GM12878 (cell line): Measurements from ENCODE around the gene DHX30. TPM values are rescaled to one million over a fixed set of nuclear protein-coding genes. Genes with fewer than 3 reads are reported as not detected.

Experiments used
- ATAC-seq: fragments of 200-7000 bp; cut with Tn5 transposase; 3 replicates; pipeline ENCODE4 v1.9.1; 2020; ENCODE audit warnings: mild to moderate bottlenecking, moderate library complexity
- BruUV-seq: library from RNA; stranded (reverse); fragments of 400-500 nt; replicated peaks from 2 replicates; lab custom pipeline; 2021; lab: Mats Ljungman, UMichigan
- CTCF ChIA-PET: fragments of 300-600 bp; sonication (Branson Sonifier 250); formaldehyde crosslinking; extraction: SDS; loops from one replicate; lab custom pipeline; 2021; ENCODE audit warnings: inconsistent platforms; lab: Yijun Ruan, JAX
- POLR2A ChIA-PET: fragments of 350-600 bp; formaldehyde crosslinking; extraction: SDS; loops from one replicate; lab custom pipeline; 2021; ENCODE audit warnings: inconsistent platforms; lab: Charles Lee
- RAD21 ChIA-PET: fragments of 300-600 bp; sonication (Branson Sonifier 250); formaldehyde crosslinking; loops from one replicate; lab custom pipeline; 2023; ENCODE audit warnings: antibody characterized with exemption; ENCODE audit not compliant: unreplicated experiment; lab: Charles Lee
- SMC1A ChIA-PET: fragments of 300-600 bp; sonication (Branson Sonifier 250); formaldehyde crosslinking; loops from one replicate; lab custom pipeline; 2023; ENCODE audit not compliant: unreplicated experiment, uncharacterized antibody; lab: Charles Lee
- DNase-seq: peaks from one replicate; pipeline ENCODE4 v3.0.0-alpha.2; 2011; ENCODE audit warnings: low read depth, low spot score
- FAIRE-seq: peaks from 3 replicates; lab custom pipeline; 2011; peaks lifted over from hg19 to GRCh38; lab: Jason Lieb, UNC
- H2AFZ ChIP-seq: 2 replicates; pipeline ENCODE4 v1.6.0; 2011; ENCODE audit warnings: low read depth, low read length, control low read depth; ENCODE audit not compliant: control insufficient read depth
- H3K27ac ChIP-seq: 2 replicates; pipeline ENCODE4 v1.5.1; 2011; ENCODE audit warnings: control low read depth; ENCODE audit not compliant: control insufficient read depth, insufficient read depth
- H3K27me3 ChIP-seq, 2 experiments: replicated peaks in 1 of 2; 2 replicates each; pipeline versions ENCODE4 v1.6.0 to v1.6.1; 2011; ENCODE audit warnings: low read length in 1 of 2; ENCODE audit not compliant: control insufficient read depth in 2 of 2, insufficient read depth in 2 of 2
- H3K36me3 ChIP-seq, 2 experiments: 2 replicates each; pipeline ENCODE4 v1.5.1; 2011; ENCODE audit warnings: low read length in 1 of 2; ENCODE audit not compliant: control insufficient read depth in 2 of 2, insufficient read depth in 2 of 2
- H3K4me1 ChIP-seq: 2 replicates; pipeline ENCODE4 v1.6.1; 2011; ENCODE audit warnings: mild to moderate bottlenecking, low read length, moderate library complexity, mixed read lengths; ENCODE audit not compliant: control insufficient read depth, insufficient read depth
- H3K4me2 ChIP-seq: 2 replicates; pipeline ENCODE4 v1.6.0; 2011; ENCODE audit warnings: control low read depth; ENCODE audit not compliant: control insufficient read depth, insufficient read depth
- H3K4me3 ChIP-seq: fragments of 200-600 bp; sonication (generic); 2 replicates; pipeline ENCODE4 v1.5.1; 2016
- H3K79me2 ChIP-seq: 2 replicates; pipeline ENCODE4 v1.6.0; 2011; ENCODE audit warnings: low read length; ENCODE audit not compliant: control insufficient read depth, insufficient read depth
- H3K9ac ChIP-seq: 2 replicates; pipeline ENCODE4 v1.8.0; 2011; ENCODE audit warnings: low read length, control low read depth, mixed read lengths; ENCODE audit not compliant: control insufficient read depth, insufficient read depth
- H3K9me3 ChIP-seq: replicated peaks from 3 replicates; pipeline ENCODE4 v1.5.1; 2011; ENCODE audit warnings: mild to moderate bottlenecking, low read length; ENCODE audit not compliant: control insufficient read depth, insufficient read depth
- H4K20me1 ChIP-seq: 2 replicates; pipeline ENCODE4 v1.6.0; 2011; ENCODE audit not compliant: control insufficient read depth, insufficient read depth
- BACH1 ChIP-seq: fragments of 450-650 bp; IDR thresholded peaks from 2 replicates; pipeline ENCODE4 v1.6.1; 2017; ENCODE audit warnings: mild to moderate bottlenecking, borderline replicate concordance
- BHLHE40 ChIP-seq, 2 experiments: fragments of 450-650 bp in 1 of 2; IDR thresholded peaks; 2 replicates each; pipeline ENCODE4 v1.6.1; 2011 to 2017; ENCODE audit warnings: low read depth in 2 of 2, borderline replicate concordance in 1 of 2, improper control_type of control experiment in 1 of 2, low read length in 1 of 2, mild to moderate bottlenecking in 1 of 2
- CREB1 ChIP-seq: IDR thresholded peaks from 2 replicates; pipeline ENCODE4 v1.6.1; 2012; ENCODE audit warnings: low read depth, mild to moderate bottlenecking, inconsistent platforms
- ESRRA ChIP-seq: IDR thresholded peaks from 2 replicates; pipeline ENCODE4 v1.6.1; 2012; ENCODE audit warnings: mild to moderate bottlenecking, low read length, improper control_type of control experiment
- FOS ChIP-seq: IDR thresholded peaks from 3 replicates; pipeline ENCODE4 v1.6.1; 2011; ENCODE audit warnings: borderline replicate concordance; ENCODE audit not compliant: insufficient read length; ENCODE audit errors: extremely low read depth
- HCFC1 ChIP-seq: fragments of 150-350 bp; IDR thresholded peaks from 2 replicates; pipeline ENCODE4 v1.6.1; 2014; ENCODE audit warnings: low read length
- JUND ChIP-seq: IDR thresholded peaks from 2 replicates; pipeline ENCODE4 v1.6.1; 2012; ENCODE audit warnings: low read depth, mild to moderate bottlenecking, low read length, improper control_type of control experiment, moderate library complexity
- MEF2A ChIP-seq: IDR thresholded peaks from 2 replicates; pipeline ENCODE4 v1.6.1; 2011; ENCODE audit warnings: low read depth, mild to moderate bottlenecking, low read length, moderate library complexity; ENCODE audit not compliant: insufficient read depth
- NFYA ChIP-seq: IDR thresholded peaks from 2 replicates; pipeline ENCODE4 v1.6.1; 2011; ENCODE audit warnings: low read depth, mild to moderate bottlenecking, low read length, improper control_type of control experiment, borderline replicate concordance
- NR2C2 ChIP-seq: IDR thresholded peaks from 2 replicates; pipeline ENCODE4 v1.6.1; 2011; ENCODE audit warnings: borderline replicate concordance, low read depth; ENCODE audit not compliant: control insufficient read depth, insufficient read length
- RB1 ChIP-seq: fragments of 450-650 bp; formaldehyde crosslinking; IDR thresholded peaks from 2 replicates; pipeline ENCODE4 v1.6.1; 2017; ENCODE audit warnings: mild to moderate bottlenecking, borderline replicate concordance
- RCOR1 ChIP-seq: conservative IDR thresholded peaks from 2 replicates; pipeline ENCODE4 v1.6.1; 2012; ENCODE audit warnings: low read depth, low read length, improper control_type of control experiment
- RFX5 ChIP-seq: IDR thresholded peaks from 2 replicates; pipeline ENCODE4 v1.6.1; 2011; ENCODE audit warnings: low read depth, low read length, improper control_type of control experiment
- SIX5 ChIP-seq: IDR thresholded peaks from 2 replicates; pipeline ENCODE4 v1.6.1; 2011; ENCODE audit warnings: mild to moderate bottlenecking, low read depth, low read length, moderate library complexity; ENCODE audit not compliant: severe bottlenecking
- SKIL ChIP-seq: fragments of 450-650 bp; IDR thresholded peaks from 2 replicates; pipeline ENCODE4 v1.6.1; 2017; ENCODE audit warnings: mild to moderate bottlenecking, low read depth, inconsistent platforms; ENCODE audit not compliant: poor library complexity, severe bottlenecking
- WGBS: methylation state at CpG from one replicate; pipeline ENCODE4 v1.1.6; 2016; ENCODE audit warnings: low lambda C conversion rate; ENCODE audit not compliant: insufficient replicate concordance, insufficient coverage; ENCODE audit errors: missing lambda C conversion rate; 5-methylcytosine and 5-hydroxymethylcytosine counted together
- in situ Hi-C: fragments of 300-500 bp; cut with MboI; formaldehyde crosslinking; loops from 9 replicates; pipeline ENCODE4 v1.14.3; 2018; ENCODE audit warnings: mixed read lengths
- intact Hi-C: fragments of 100-400 bp; cut with micrococcal nuclease; formaldehyde crosslinking; loops from one replicate; pipeline ENCODE4 v1.14.2; 2022; ENCODE audit not compliant: unreplicated experiment
- polyA plus RNA-seq, 11 experiments: library from polyadenylated mRNA; depleted of rRNA in 4 of 11; unstranded in 6 of 11; stranded (reverse) in 5 of 11; fragments of >200 nt; fragmentation: Nextera tagmentation in 4 of 11; fragmentation: Illumina TruSeq in 1 of 11; extraction: Ambion mirVana in 4 of 11; extraction: Trizol in 1 of 11; gene quantifications; 1 replicate in 1 of 11; 2 replicates in 10 of 11; pipeline versions ENCODE4 v1.2.1 to v1.2.3, GENCODE V29; 2011 to 2016; ENCODE audit warnings: inconsistent platforms in 2 of 11, missing spikeins in 2 of 11, low read depth in 1 of 11
- total RNA-seq, 4 experiments: library from RNA; depleted of rRNA in 3 of 4; stranded (reverse); fragments of >200 nt in 3 of 4; fragmentation: Illumina TruSeq in 1 of 4; extraction: Trizol in 1 of 4; gene quantifications; 2 replicates each; pipeline versions ENCODE4 v1.2.1 to v1.2.3, GENCODE V29; 2013 to 2021
- TF ChIP-seq, protein P1 (sequence below): IDR thresholded peaks from 2 replicates; pipeline ENCODE4 v1.6.1; 2011; ENCODE audit warnings: borderline replicate concordance, low read depth, mild to moderate bottlenecking, moderate library complexity, mixed read lengths, low read length; ENCODE audit not compliant: insufficient read depth; ENCODE audit errors: extremely low read length

Gene DHX30
- total and polyA plus RNA-seq, 10 of the 15 experiments (the other 5 are each of a cell fraction or from before 2014, with no cell fraction given): 9.5 to 75.3 (median 47.8) TPM

- in situ Hi-C loops: no loop called here
- no peaks in the 10 kb centered on the region for H3K27me3 ChIP-seq
- TF ChIP-seq ESRRA: no peak
- 0 out of 2 replicates have a peak, but pooled peaks have one; percentile 21 for TF ChIP-seq CREB1
- TF ChIP-seq RB1: no peak
- no peak for TF ChIP-seq FOS
- no peak for TF ChIP-seq RCOR1
- TF ChIP-seq, protein P1, sequence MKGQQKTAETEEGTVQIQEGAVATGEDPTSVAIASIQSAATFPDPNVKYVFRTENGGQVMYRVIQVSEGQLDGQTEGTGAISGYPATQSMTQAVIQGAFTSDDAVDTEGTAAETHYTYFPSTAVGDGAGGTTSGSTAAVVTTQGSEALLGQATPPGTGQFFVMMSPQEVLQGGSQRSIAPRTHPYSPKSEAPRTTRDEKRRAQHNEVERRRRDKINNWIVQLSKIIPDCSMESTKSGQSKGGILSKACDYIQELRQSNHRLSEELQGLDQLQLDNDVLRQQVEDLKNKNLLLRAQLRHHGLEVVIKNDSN: no peak
- TF ChIP-seq SIX5: no peak
- TF ChIP-seq RFX5: no peak
- peak; percentile 58 to 86; a peak in 3 of 4 replicates for TF ChIP-seq BHLHE40 (IDR thresholded peaks at IDR 0.05; ENCODE audit: borderline replicate concordance in 1 of 2, low read depth in 2 of 2, low read length in 1 of 2)
- no peak for TF ChIP-seq HCFC1
- no peak for TF ChIP-seq JUND
- TF ChIP-seq NFYA: no peak
- TF ChIP-seq MEF2A: no peak
- peak; percentile 89; the same call in 1 of the 2 replicates for TF ChIP-seq BACH1
- TF ChIP-seq NR2C2: no peak
- TF ChIP-seq SKIL: no peak
Measured at GRCh38 chr3:47780741-47781684, 21.9 kb upstream of the DHX30 start.

More at GRCh38 chr3:47780741-47781684, 21.9 kb upstream of the DHX30 start:
- Histone ChIP-seq H3K9ac (peak overlapping the region; percentile 95), H3K36me3 (peaks cover 0 to 3% of the 10 kb centered on the region in 2 experiments; a peak in 1 of 4 replicates), H4K20me1 (no peaks in the 10 kb centered on the region), H3K4me2 (peak overlapping the region; percentile 39), H3K79me2 (peaks cover 60% of the 10 kb centered on the region), H2AFZ (no peak overlapping the region; the same call in 1 of the 2 replicates), H3K4me1 (peaks cover 5% of the 10 kb centered on the region), H3K27ac (peak overlapping the region; percentile 97), H3K4me3 (peak overlapping the region; percentile 94), H3K9me3 (no peaks in the 10 kb centered on the region; the same call in 2 of the 3 replicates)
- under 1% methylated on average over 42 of the region's 54 CpGs for WGBS
- SMC1A ChIA-PET: interaction anchor here (1.3 to 2.3 kb wide), 4 partner anchors 12 to 258 kb away, joined by 3 to 7 read pairs (median 4); no protein-coding TSS in a partner anchor
- RAD21 ChIA-PET: interaction anchor here (1.2 to 2.8 kb wide), 2 partner anchors 17 to 39 kb away, joined by 3 to 13 read pairs; no protein-coding TSS in a partner anchor
- TSS peak; percentile 81 for BruUV-seq
- POLR2A ChIA-PET: interaction anchor here (0.6 to 1.2 kb wide), 4 partner anchors 36 to 631 kb away, joined by 3 to 9 read pairs (median 4); no protein-coding TSS in a partner anchor
- FAIRE-seq (no peak), DNase-seq (no peak), ATAC-seq (peak; percentile 43)
- CTCF ChIA-PET: interaction anchor here (0.6 to 1.0 kb wide), 2 partner anchors 308 to 359 kb away, joined by 3 read pairs; no protein-coding TSS in a partner anchor
- intact Hi-C loops: loop anchor here (5.0 kb wide), 1 partner anchor 39 kb away; no protein-coding TSS in a partner anchor
